ENCODE results near the gene CDC34.

DNA sequence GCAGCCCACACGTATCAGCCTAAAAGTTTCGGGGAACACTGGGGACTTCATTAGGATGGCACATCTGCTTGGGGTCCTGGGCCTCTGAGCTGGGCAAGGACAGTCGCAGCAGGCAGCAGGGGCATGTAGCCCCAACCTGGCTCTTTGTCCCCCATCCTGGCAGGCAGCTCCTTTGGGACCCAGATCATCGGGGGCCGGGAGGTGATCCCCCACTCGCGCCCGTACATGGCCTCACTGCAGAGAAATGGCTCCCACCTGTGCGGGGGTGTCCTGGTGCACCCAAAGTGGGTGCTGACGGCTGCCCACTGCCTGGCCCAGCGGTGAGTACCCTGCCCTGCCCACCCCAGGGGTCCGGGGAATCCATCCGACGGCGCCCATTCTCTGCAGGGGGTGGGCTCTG is 15.6 kb downstream of the CDC34 start:
- TF ChIP-seq, protein P1, sequence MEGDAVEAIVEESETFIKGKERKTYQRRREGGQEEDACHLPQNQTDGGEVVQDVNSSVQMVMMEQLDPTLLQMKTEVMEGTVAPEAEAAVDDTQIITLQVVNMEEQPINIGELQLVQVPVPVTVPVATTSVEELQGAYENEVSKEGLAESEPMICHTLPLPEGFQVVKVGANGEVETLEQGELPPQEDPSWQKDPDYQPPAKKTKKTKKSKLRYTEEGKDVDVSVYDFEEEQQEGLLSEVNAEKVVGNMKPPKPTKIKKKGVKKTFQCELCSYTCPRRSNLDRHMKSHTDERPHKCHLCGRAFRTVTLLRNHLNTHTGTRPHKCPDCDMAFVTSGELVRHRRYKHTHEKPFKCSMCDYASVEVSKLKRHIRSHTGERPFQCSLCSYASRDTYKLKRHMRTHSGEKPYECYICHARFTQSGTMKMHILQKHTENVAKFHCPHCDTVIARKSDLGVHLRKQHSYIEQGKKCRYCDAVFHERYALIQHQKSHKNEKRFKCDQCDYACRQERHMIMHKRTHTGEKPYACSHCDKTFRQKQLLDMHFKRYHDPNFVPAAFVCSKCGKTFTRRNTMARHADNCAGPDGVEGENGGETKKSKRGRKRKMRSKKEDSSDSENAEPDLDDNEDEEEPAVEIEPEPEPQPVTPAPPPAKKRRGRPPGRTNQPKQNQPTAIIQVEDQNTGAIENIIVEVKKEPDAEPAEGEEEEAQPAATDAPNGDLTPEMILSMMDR (IDR thresholded peaks at IDR 0.05), result no peak
- no peak for TF ChIP-seq POLR2A (IDR thresholded peaks at IDR 0.05)
